Panc1 (cell line): Measurements from ENCODE around the gene RPRD1B. TPM values are rescaled to one million over a fixed set of nuclear protein-coding genes. Genes with fewer than 3 reads are reported as not detected.

ENCODE experiments used
- ATAC-seq: fragments of 200-7000 bp; cut with Tn5 transposase; 2 replicates; pipeline ENCODE4 v1.9.1; 2020; ENCODE audit warnings: mild to moderate bottlenecking, moderate library complexity
- BruUV-seq: library from RNA; stranded (reverse); fragments of 400-500 nt; replicated peaks from 2 replicates; lab custom pipeline; 2021; lab: Mats Ljungman, UMichigan
- CTCF ChIA-PET: fragments of 300-600 bp; sonication (Branson Sonifier 250); formaldehyde crosslinking; loops from one replicate; lab custom pipeline; 2022; ENCODE audit warnings: antibody characterized with exemption; lab: Charles Lee
- POLR2A ChIA-PET: fragments of 300-600 bp; sonication (Branson Sonifier 250); formaldehyde crosslinking; loops from one replicate; lab custom pipeline; 2022; ENCODE audit warnings: antibody characterized with exemption; lab: Charles Lee
- DNase-seq: peaks from one replicate; pipeline ENCODE4 v3.0.0-alpha.2; 2010; ENCODE audit warnings: low read depth, low spot score
- H3K27ac ChIP-seq: 2 replicates; pipeline ENCODE4 v1.5.1; 2011; ENCODE audit warnings: mild to moderate bottlenecking, low read length, inconsistent platforms
- H3K27me3 ChIP-seq: fragments of 200-500 bp; sonication (Bioruptor generic); 2 replicates; pipeline ENCODE4 v1.6.0; 2014; ENCODE audit warnings: low read length, inconsistent platforms; ENCODE audit not compliant: control insufficient read depth, insufficient read depth
- H3K36me3 ChIP-seq: fragments of 200-500 bp; sonication (Bioruptor generic); 2 replicates; pipeline ENCODE4 v1.5.1; 2014; ENCODE audit warnings: inconsistent platforms, mild to moderate bottlenecking, low read length, moderate library complexity; ENCODE audit not compliant: control insufficient read depth, insufficient read depth
- H3K4me1 ChIP-seq: 2 replicates; pipeline ENCODE4 v1.5.1; 2011; ENCODE audit warnings: inconsistent platforms, mild to moderate bottlenecking, low read length, moderate library complexity; ENCODE audit not compliant: control insufficient read depth, insufficient read depth
- H3K4me3 ChIP-seq, 2 experiments: 2 replicates each; pipeline ENCODE4 v1.5.1; 2011 to 2012; ENCODE audit warnings: low read depth in 2 of 2, low read length in 2 of 2, mild to moderate bottlenecking in 2 of 2, inconsistent platforms in 1 of 2, moderate library complexity in 1 of 2
- H3K9me3 ChIP-seq: fragments of 200-500 bp; sonication (Bioruptor generic); 2 replicates; pipeline ENCODE4 v1.5.1; 2014; ENCODE audit warnings: low read depth, mild to moderate bottlenecking, inconsistent platforms, low read length, moderate library complexity; ENCODE audit not compliant: control insufficient read depth, insufficient read depth
- CTCF ChIP-seq: fragments of 450-650 bp; IDR thresholded peaks from 2 replicates; pipeline ENCODE4 v1.5.1; 2017; ENCODE audit warnings: mild to moderate bottlenecking
- POLR2AphosphoS5 ChIP-seq: IDR thresholded peaks from 2 replicates; pipeline ENCODE4 v1.6.1; 2012; ENCODE audit warnings: mild to moderate bottlenecking, low read depth, low read length, moderate library complexity
- REST ChIP-seq, 2 experiments: IDR thresholded peaks; 2 replicates each; pipeline ENCODE4 v1.6.1; 2011 to 2012; ENCODE audit warnings: low read depth in 2 of 2, control low read depth in 1 of 2, low read length in 1 of 2, mild to moderate bottlenecking in 1 of 2, moderate library complexity in 1 of 2; ENCODE audit not compliant: insufficient read depth in 1 of 2
- SIN3A ChIP-seq: IDR thresholded peaks from 2 replicates; pipeline ENCODE4 v1.6.1; 2012; ENCODE audit warnings: low read depth, mild to moderate bottlenecking, low read length, moderate library complexity, borderline replicate concordance; ENCODE audit not compliant: insufficient read depth
- TCF7L2 ChIP-seq: IDR thresholded peaks from 2 replicates; pipeline ENCODE4 v1.6.1; 2011; ENCODE audit warnings: mild to moderate bottlenecking, low read depth, low read length, inconsistent platforms
- in situ Hi-C: cut with HindIII; loops from 2 replicates; pipeline ENCODE4 v1.10.0; 2016; ENCODE audit warnings: low sequenced_read_pairs, low pct_unique_long_range_greater_than_20kb
- intact Hi-C: fragments of 100-400 bp; cut with micrococcal nuclease; formaldehyde crosslinking; loops from one replicate; pipeline ENCODE4 v1.10.0; 2022; ENCODE audit not compliant: unreplicated experiment
- total RNA-seq: library from RNA; stranded (reverse); gene quantifications from one replicate; pipeline ENCODE4 v1.2.1, GENCODE V29; 2021; ENCODE audit not compliant: unreplicated experiment

Gene RPRD1B
- total RNA-seq, 1 experiment from 2014 or later: 33.6 TPM

GRCh38 chr20:38029453-38029852, 4.1 kb upstream of the RPRD1B start:
- ATAC-seq: no peak
- BruUV-seq: no TSS peak
- CTCF ChIA-PET: no interaction called here
- POLR2A ChIA-PET: no interaction called here
- in situ Hi-C loops (no loop called here), intact Hi-C loops (no loop called here)
- Histone ChIP-seq H3K4me3 (no peak overlapping the region), H3K27me3 (no peaks in the 10 kb centered on the region), H3K9me3 (no peaks in the 10 kb centered on the region), H3K36me3 (peaks cover 6% of the 10 kb centered on the region; the same call in 1 of the 2 replicates), H3K4me1 (peaks cover 9% of the 10 kb centered on the region), H3K27ac (no peak overlapping the region)
- no peak for TF ChIP-seq CTCF
- TF ChIP-seq POLR2AphosphoS5: no peak
- TF ChIP-seq REST (IDR thresholded peaks at IDR 0.05; ENCODE audit: insufficient read depth in 1 of 2, low read depth in 2 of 2, low read length in 1 of 2): no peak
- no peak for DNase-seq

GRCh38 chr20:38031957-38032356, 1.6 kb upstream of the RPRD1B start:
- CTCF ChIA-PET: no interaction called here

More at GRCh38 chr20:38031957-38032356, 1.6 kb upstream of the RPRD1B start:
- POLR2A ChIA-PET: no interaction called here
- BruUV-seq: no TSS peak
- Histone ChIP-seq H3K27ac (peak overlapping the region; percentile 93), H3K4me3 (peak overlapping the region; percentile 94), H3K4me1 (peaks cover 27% of the 10 kb centered on the region), H3K27me3 (no peaks in the 10 kb centered on the region), H3K9me3 (no peaks in the 10 kb centered on the region), H3K36me3 (peaks cover 8% of the 10 kb centered on the region)
- ATAC-seq (no peak), DNase-seq (no peak)
- intact Hi-C loops: no loop called here
- TF ChIP-seq SIN3A (no peak), CTCF (no peak), TCF7L2 (no peak), REST (IDR thresholded peaks at IDR 0.05; ENCODE audit: insufficient read depth in 1 of 2, low read depth in 2 of 2, low read length in 1 of 2) (no peak), POLR2AphosphoS5 (no peak)
- in situ Hi-C loops: no loop called here
